GM06990 (cell line): ENCODE results near the gene BABAM2.
"Not testable (repeated sequence)": the region's sequence is repeated elsewhere in the genome, so short reads cannot be mapped to it uniquely, and the experiment has no call there.

ENCODE experiments used
- DNase-seq: peaks from one replicate; pipeline ENCODE4 v3.0.0-alpha.2; 2011; ENCODE audit not compliant: insufficient read length; ENCODE audit errors: extremely low read depth
- H3K27me3 ChIP-seq: replicated peaks from 2 replicates; pipeline ENCODE4 v1.6.0; 2011; ENCODE audit warnings: low read length; ENCODE audit not compliant: control insufficient read depth, insufficient read depth
- H3K36me3 ChIP-seq: 2 replicates; pipeline ENCODE4 v1.5.1; 2011; ENCODE audit warnings: low read length; ENCODE audit not compliant: control insufficient read depth, insufficient read depth
- H3K4me3 ChIP-seq: replicated peaks from 2 replicates; pipeline ENCODE4 v1.5.1; 2011; ENCODE audit warnings: low read depth, mild to moderate bottlenecking, control low read depth, low read length
- TF ChIP-seq, protein P1 (sequence below): IDR thresholded peaks from 2 replicates; pipeline ENCODE4 v1.5.1; 2011; ENCODE audit warnings: low read length, control low read depth, mild to moderate bottlenecking, inconsistent platforms; ENCODE audit not compliant: insufficient read depth, poor library complexity, severe bottlenecking

Gene BABAM2

DNA sequence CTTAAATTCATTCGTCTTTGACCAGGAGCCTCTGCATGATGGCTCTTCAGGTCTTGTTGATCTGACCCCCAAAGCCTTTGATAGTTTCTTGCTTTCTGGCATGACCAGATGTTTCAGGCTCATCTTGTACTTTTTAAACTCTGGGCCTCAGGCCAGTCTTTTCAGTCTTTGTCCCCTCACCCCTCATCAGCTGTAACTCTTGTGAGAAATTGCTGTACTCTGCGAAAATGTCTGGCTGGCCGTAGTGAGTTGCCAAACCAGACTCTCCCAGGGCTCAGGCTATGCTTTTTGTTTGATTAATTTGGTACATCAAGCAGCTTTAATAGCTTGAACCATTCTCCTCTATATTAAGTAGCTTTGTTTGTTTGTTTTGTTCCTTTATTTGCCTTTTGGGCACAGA lies 75.9 kb downstream of the BABAM2 start:
- TF ChIP-seq, protein P1, sequence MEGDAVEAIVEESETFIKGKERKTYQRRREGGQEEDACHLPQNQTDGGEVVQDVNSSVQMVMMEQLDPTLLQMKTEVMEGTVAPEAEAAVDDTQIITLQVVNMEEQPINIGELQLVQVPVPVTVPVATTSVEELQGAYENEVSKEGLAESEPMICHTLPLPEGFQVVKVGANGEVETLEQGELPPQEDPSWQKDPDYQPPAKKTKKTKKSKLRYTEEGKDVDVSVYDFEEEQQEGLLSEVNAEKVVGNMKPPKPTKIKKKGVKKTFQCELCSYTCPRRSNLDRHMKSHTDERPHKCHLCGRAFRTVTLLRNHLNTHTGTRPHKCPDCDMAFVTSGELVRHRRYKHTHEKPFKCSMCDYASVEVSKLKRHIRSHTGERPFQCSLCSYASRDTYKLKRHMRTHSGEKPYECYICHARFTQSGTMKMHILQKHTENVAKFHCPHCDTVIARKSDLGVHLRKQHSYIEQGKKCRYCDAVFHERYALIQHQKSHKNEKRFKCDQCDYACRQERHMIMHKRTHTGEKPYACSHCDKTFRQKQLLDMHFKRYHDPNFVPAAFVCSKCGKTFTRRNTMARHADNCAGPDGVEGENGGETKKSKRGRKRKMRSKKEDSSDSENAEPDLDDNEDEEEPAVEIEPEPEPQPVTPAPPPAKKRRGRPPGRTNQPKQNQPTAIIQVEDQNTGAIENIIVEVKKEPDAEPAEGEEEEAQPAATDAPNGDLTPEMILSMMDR = no peak
- no peak overlapping the region for H3K4me3 ChIP-seq
- H3K36me3 ChIP-seq = no peaks in the 10 kb centered on the region
- DNase-seq = no peak
- H3K27me3 ChIP-seq = no peaks in the 10 kb centered on the region

DNA sequence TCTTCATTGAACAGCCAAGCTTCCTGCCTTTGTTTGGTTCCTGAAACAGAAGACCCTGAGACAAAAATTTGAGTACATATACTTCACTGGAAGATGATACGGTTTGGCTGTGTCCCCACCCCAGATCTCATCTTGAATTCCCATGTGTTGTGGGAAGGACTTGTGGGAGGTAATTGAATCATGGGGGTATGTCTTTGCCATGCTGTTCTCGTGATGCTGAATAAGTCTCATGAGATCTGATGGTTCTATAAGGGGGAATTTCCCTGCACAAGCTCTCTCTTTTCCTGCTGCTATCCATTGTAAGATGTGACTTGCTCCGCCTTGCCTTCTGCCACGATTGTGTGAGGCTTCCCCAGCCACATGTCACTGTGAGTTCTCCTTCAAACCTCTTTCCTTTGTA lies 76.5 kb downstream of the BABAM2 start:
- no peaks in the 10 kb centered on the region for H3K27me3 ChIP-seq
- no peaks in the 10 kb centered on the region for H3K36me3 ChIP-seq
- TF ChIP-seq, protein P1 = no peak
- DNase-seq = no peak
- H3K4me3 ChIP-seq = no peak overlapping the region

DNA sequence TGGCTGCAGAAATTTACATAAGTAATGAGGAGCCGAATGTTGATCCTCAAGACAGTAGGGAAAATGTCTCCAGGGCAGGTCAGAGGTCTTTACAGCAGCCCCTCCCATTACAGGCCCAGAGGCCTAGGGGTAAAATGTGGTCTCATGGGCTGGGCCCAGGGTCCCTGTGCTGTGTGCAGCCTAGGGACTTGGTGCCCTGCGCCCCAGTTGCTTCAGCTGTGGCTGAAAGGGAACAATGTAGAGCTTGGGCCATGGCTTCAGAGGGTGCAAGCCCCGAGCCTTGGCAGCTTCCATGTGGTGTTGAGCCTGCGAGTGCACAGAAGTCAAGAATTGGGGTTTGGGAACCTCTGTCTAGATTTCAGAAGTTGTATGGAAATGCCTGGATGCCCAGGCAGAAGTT lies 77.5 kb downstream of the BABAM2 start:
- not testable (repeated sequence) for H3K4me3 ChIP-seq, H3K27me3 ChIP-seq, H3K36me3 ChIP-seq

DNA sequence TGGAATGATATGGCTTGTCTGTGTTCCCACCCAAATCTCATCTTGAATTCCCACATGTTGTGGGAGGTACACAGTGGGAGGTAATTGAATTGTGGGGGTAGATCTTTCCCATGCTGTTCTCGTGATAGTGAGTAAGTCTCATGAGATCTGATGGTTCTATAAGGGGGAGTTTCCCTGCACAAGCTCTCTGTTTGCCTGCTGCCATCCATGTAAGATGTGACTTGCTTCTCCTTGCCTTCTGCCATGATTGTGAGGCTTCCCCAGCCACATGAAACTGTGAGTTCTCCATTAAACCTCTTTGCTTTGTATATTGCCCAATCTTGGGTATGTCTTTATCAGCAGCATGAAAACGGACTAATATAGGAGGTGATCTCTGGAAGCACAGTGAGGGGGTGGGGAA lies 78.4 kb downstream of the BABAM2 start:
- not testable (repeated sequence) for H3K36me3 ChIP-seq, H3K27me3 ChIP-seq, DNase-seq, H3K4me3 ChIP-seq

More for the DNA sequence above, 77.5 kb downstream of the BABAM2 start:
- DNase-seq = not testable (repeated sequence)

DNA sequence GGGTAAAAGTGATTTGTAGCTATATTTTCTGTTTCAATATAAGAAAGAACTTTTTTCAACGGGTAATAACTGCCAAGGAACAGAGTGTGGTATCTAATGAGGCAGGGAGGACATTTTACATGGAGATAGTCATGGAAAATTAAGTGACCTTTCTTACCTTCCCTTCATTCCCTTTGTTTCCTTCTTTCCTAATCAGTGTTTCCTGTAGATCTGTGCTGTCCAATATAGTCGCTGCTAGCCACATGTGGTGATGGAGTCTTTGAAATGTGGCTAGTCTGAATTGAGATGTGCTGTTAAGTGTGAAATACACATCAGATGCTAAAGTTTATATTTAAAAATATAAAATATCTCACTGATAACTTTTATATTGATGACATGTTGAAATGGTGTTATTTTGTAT lies 81.8 kb downstream of the BABAM2 start:
- no peaks in the 10 kb centered on the region for H3K36me3 ChIP-seq
- no peak overlapping the region for H3K4me3 ChIP-seq
- no peaks in the 10 kb centered on the region for H3K27me3 ChIP-seq
- no peak for DNase-seq
- TF ChIP-seq, protein P1 = no peak

DNA sequence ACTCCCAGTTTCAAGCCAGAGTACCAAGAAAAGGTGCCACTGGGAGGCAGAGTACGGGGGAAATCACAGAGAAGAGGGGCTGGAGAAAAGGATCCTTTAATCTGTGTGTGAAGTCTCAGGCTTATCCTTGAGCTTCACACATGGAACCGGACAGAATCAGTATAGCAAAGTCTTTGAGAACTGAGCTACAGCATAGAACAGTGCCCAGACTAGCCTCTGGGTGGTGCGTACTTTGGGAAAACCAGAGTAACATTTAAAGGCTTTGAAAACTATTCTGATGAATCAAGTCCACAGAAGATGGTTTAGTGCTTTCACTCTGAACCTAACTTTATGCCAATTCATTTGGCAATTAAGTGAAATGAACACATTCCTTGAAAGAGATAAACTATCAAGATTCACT lies 83.1 kb downstream of the BABAM2 start:
- H3K36me3 ChIP-seq = no peaks in the 10 kb centered on the region
- no peak overlapping the region for H3K4me3 ChIP-seq
- TF ChIP-seq, protein P1 = no peak
- H3K27me3 ChIP-seq = no peaks in the 10 kb centered on the region
- no peak for DNase-seq

DNA sequence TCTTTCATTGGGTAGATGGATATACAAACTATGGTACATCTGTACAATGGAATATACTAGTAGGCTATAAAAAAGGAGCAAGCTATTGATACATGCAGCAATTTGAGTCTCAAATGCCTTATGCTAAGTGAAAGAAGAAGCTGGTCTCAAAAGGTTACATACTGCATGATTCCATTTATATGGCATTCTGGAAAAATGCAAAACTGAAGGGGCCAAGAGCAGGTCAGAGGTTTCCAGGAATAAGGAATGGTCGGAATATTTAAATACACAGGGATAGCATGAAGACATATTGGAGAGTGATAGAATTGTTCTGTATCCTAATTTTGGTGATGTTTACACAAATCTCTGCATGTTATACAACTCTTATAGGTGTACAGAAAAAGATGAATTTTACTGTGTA lies 85.8 kb downstream of the BABAM2 start:
- no peaks in the 10 kb centered on the region for H3K36me3 ChIP-seq
- H3K4me3 ChIP-seq = no peak overlapping the region
- TF ChIP-seq, protein P1 = no peak
- H3K27me3 ChIP-seq = no peaks in the 10 kb centered on the region
- no peak for DNase-seq
